ENCODE results near the gene DOCK4. TPM values are rescaled to one million over a fixed set of nuclear protein-coding genes. Genes with fewer than 3 reads are reported as not detected.

Gene DOCK4
- total RNA-seq, 1 donor from 2014 or later, result 70.9 TPM

DNA sequence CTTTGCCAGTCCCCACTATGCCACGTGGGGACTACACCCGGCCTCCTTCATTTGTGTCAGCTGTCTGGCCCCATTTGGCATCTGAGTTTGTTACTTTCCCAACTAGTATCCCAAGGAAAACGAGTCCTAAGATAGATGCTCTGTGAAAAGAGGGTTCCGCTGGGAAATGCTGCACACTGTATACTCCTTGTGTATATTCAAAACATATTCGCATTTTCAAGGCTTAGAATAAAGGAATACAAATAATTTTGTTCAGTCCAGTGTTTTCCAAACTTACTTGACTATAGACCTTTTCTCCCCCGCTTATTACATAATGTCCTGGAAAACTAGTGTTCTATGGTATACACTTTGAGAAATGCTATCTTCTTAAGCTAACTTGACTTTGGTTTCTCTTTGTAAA, 476.1 kb downstream of the DOCK4 start:
- FAIRE-seq, result no peak

DNA sequence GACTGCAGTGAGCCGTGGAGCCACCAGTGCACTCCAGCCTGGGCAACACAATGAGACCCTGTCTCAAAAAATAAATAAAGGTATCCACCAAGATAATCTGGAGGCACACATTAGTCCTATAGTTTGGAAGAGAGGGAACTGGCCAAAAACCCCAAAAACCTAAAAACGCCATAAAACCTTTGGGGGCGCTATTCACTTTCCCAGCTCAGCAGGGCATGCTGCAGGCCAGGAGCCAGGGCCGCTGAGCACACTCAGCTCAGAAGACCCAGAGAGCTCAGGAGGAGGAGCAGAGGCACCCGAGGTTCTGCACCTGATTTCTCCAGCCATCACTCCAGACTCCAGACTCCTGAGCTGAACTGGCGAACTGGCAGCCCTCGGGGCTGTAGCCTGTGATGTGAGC, 476.7 kb downstream of the DOCK4 start:
- DNase-seq (ENCODE audit: low spot score in 2 of 2) (no peak), FAIRE-seq (no peak)

More for the DNA sequence above, 476.1 kb downstream of the DOCK4 start:
- DNase-seq (ENCODE audit: low spot score in 2 of 2), result no peak

DNA sequence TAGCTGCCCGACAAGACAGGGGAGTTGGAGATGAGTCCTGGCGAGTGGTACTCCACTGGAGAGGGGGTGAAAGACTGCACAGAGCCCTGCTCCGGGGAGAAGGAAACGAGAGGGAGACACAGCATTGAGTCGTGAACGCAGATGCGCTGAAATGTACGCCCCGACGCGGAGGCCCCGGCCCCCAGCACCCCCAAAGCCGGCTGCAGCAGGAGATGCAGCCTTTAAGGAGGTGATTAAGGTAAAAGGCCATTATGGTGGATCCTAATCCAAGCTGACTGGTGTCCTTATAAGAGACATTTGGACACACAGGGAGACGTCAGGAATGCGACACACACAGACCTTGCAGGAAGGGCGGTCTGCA, 477.6 kb downstream of the DOCK4 start:
- FAIRE-seq (no peak), DNase-seq (ENCODE audit: low spot score in 2 of 2) (no peak)

- no peak for DNase-seq (ENCODE audit: low spot score in 2 of 2)
- FAIRE-seq, result no peak
Observed at GRCh38 chr7:111727905-111728634, 478.1 kb downstream of the DOCK4 start.

GRCh38 chr7:111718886-111719285, 487.3 kb downstream of the DOCK4 start:
- FAIRE-seq, result no peak

GRCh38 chr7:111711426-111712065, 494.7 kb downstream of the DOCK4 start:
- FAIRE-seq (no peak), DNase-seq (ENCODE audit: low spot score in 2 of 2) (no peak)

More at GRCh38 chr7:111718886-111719285, 487.3 kb downstream of the DOCK4 start:
- DNase-seq (ENCODE audit: low spot score in 2 of 2), result no peak

GRCh38 chr7:111710839-111711380, 495.3 kb downstream of the DOCK4 start:
- FAIRE-seq, result no peak
- DNase-seq (ENCODE audit: low spot score in 2 of 2), result no peak

DNA sequence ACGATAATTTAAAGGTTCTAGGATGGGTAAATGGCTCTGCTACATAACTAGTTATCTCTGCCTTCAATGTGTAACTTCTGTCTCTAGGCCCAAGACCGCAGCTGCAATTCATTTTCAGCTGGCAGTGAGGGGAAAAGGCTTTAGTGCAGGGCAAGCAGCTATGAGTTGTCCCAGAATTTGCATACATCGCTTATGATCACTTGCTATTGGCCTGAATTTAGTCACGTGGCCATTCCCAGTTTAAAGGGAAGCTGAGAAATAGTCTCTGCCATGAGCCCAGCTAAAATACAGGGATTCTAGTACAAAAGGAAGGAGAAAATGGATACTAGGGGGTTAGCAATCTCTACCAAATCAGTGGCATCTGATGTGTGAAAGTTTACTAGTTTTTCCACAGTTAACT, 498.1 kb downstream of the DOCK4 start:
- FAIRE-seq, result no peak
- no peak for DNase-seq (ENCODE audit: low spot score in 2 of 2)

DNA sequence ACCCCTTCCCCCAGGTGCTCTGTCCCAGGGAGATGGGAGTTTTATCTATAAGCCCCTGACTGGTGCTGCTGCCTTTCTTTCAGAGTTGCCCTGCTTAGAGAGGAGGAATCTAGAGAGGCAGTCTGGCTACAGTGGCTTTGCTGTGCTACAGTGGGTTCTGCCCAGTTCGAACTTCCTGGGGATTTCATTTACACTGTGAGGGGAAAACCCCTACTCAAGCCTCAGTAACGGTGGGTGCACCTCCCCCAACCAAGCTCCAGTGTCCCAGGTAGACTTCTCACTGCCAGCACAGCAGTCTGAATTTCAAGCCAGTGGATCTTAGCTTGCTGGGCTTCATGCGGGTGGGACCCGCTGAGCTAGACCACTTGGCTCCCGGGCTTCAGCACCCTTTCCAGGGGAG, 500.4 kb downstream of the DOCK4 start:
- FAIRE-seq, result no peak
- no peak for DNase-seq (ENCODE audit: low spot score in 2 of 2)

DNA sequence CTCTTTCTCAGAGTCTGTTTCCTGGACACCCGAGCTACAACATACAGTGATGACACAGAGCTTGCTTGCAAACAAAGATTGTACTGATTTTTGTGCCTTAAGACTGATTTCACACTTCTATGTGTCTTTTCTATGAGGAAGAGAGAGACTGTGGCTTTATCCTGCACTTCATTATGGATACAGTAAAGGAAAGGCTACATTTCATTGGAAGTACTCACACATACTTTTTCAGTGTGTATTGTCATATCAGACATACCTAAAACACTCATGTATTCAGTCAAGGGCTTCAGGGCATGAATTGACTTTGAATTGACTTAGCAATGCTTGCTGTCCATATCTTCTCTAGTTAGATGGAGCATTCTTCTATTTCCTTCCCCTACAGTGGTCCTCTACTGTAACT, 508.4 kb downstream of the DOCK4 start:
- DNase-seq (ENCODE audit: low spot score in 2 of 2), result no peak
- FAIRE-seq, result no peak

- FAIRE-seq (no peak), DNase-seq (ENCODE audit: low spot score in 2 of 2) (no peak)
Observed at GRCh38 chr7:111694376-111694775, 511.8 kb downstream of the DOCK4 start.

GRCh38 chr7:111690364-111691111, 515.7 kb downstream of the DOCK4 start:
- FAIRE-seq, result no peak

DNA sequence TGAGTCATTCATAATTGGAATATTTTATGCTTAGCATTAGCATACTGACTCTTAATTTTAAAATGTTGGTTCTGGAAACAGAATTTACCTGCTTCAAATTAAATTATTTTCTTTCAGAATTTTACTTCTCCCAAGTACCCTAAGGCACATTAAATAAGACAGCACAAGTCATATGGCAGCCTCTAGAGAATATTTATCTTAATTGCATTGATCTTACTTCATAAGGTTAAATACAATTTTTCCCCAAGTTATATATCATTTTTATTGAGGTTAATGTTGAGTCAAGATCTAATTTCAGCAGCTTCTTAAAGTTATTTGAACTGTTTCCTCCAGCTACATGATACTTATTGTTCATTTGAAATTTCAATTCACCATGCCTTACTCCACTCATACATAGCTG, 520.9 kb downstream of the DOCK4 start:
- no peak for FAIRE-seq
- no peak for DNase-seq (ENCODE audit: low spot score in 2 of 2)

More at GRCh38 chr7:111690364-111691111, 515.7 kb downstream of the DOCK4 start:
- DNase-seq (ENCODE audit: low spot score in 2 of 2), result no peak

- DNase-seq (ENCODE audit: low spot score in 2 of 2) (no peak), FAIRE-seq (no peak)
Observed at GRCh38 chr7:111682588-111683340, 523.4 kb downstream of the DOCK4 start.

GRCh38 chr7:111681242-111681641, 525.0 kb downstream of the DOCK4 start:
- DNase-seq (ENCODE audit: low spot score in 2 of 2) (no peak), FAIRE-seq (no peak)

GRCh38 chr7:111678986-111679385, 527.2 kb downstream of the DOCK4 start:
- no peak for FAIRE-seq

GRCh38 chr7:111678281-111678680, 527.9 kb downstream of the DOCK4 start:
- FAIRE-seq, result no peak
- no peak for DNase-seq (ENCODE audit: low spot score in 2 of 2)

More at GRCh38 chr7:111678986-111679385, 527.2 kb downstream of the DOCK4 start:
- no peak for DNase-seq (ENCODE audit: low spot score in 2 of 2)

DNA sequence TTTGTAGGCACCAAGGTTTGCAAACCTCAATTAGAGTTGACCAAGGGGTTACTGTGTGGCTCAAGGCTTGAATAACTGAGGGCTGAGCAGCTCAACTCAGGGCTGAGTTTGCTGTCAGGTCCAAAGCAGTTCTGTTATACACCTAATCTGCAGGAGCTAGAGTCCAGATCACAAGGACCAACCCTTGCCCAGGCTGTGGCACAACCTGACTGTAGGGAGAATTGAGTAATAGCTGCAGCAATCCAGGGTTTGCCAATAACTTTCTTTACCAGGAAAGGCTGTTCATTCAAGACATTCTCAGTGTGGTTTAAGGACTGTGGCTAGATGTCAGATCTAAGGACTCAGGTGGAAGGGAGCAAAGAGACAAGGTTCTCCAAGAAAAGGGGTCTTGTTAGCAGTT, 528.4 kb downstream of the DOCK4 start:
- DNase-seq (ENCODE audit: low spot score in 2 of 2), result no peak
- FAIRE-seq, result no peak

DNA sequence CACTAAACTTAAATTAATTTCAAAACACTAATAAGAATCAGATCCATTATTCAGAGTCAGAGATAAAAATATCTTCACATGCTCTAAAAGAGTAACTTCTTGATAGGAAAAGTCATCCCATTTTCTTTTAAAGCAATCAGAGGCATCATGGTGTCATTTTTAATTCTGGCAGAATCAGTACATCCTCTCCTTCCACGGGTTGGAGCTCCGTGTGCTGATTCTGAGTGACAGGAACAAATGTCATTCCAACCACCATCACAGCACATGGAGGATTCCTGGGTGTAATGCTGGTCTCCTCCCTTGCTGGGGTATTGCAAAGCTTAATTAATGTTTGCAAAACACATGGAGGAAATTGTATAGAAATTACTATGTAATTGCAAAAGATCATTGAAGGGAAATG, 529.4 kb downstream of the DOCK4 start:
- DNase-seq (ENCODE audit: low spot score in 2 of 2) (no peak), FAIRE-seq (no peak)
